ENCODE measurements around the gene ELOVL6. TPM values are rescaled to one million over a fixed set of nuclear protein-coding genes. Genes with fewer than 3 reads are reported as not detected.
"Not testable (repeated sequence)": the region's sequence is repeated elsewhere in the genome, so short reads cannot be mapped to it uniquely, and the experiment has no call there.

Gene ELOVL6
- total RNA-seq, 2 donors from 2014 or later = 6.1 to 6.5 TPM

- Mint-ChIP-seq H3K27ac (peak overlapping the region; percentile 30), H3K4me1 (peaks cover 20% of the 10 kb centered on the region), H3K4me3 (no peak overlapping the region), H3K27me3 (no peaks in the 10 kb centered on the region), H3K9me3 (no peaks in the 10 kb centered on the region), H3K36me3 (ENCODE audit: low read depth) (no peaks in the 10 kb centered on the region)
- ATAC-seq (replicated peaks) = no peak
Measured at GRCh38 chr4:110163327-110164069, 34.9 kb downstream of the ELOVL6 start.

GRCh38 chr4:110160618-110161017 is 37.8 kb downstream of the ELOVL6 start:
- H3K36me3 Mint-ChIP-seq (ENCODE audit: low read depth) = no peaks in the 10 kb centered on the region
- H3K9me3 Mint-ChIP-seq = no peaks in the 10 kb centered on the region
- peaks cover 16% of the 10 kb centered on the region for H3K4me1 Mint-ChIP-seq
- H3K27ac Mint-ChIP-seq = no peak overlapping the region
- H3K4me3 Mint-ChIP-seq = no peak overlapping the region
- H3K27me3 Mint-ChIP-seq = no peaks in the 10 kb centered on the region
- no peak for ATAC-seq (replicated peaks)

GRCh38 chr4:110159541-110159940 is 38.9 kb downstream of the ELOVL6 start:
- H3K27me3 Mint-ChIP-seq = no peaks in the 10 kb centered on the region
- H3K27ac Mint-ChIP-seq = no peak overlapping the region
- H3K4me1 Mint-ChIP-seq = peaks cover 9% of the 10 kb centered on the region
- H3K4me3 Mint-ChIP-seq = no peak overlapping the region
- ATAC-seq (replicated peaks) = no peak
- H3K36me3 Mint-ChIP-seq (ENCODE audit: low read depth) = no peaks in the 10 kb centered on the region
- H3K9me3 Mint-ChIP-seq = no peaks in the 10 kb centered on the region

- no peaks in the 10 kb centered on the region for H3K27me3 Mint-ChIP-seq
- no peaks in the 10 kb centered on the region for H3K4me1 Mint-ChIP-seq
- H3K9me3 Mint-ChIP-seq = no peaks in the 10 kb centered on the region
- ATAC-seq (replicated peaks) = no peak
- no peak overlapping the region for H3K27ac Mint-ChIP-seq
- no peaks in the 10 kb centered on the region for H3K36me3 Mint-ChIP-seq (ENCODE audit: low read depth)
- no peak overlapping the region for H3K4me3 Mint-ChIP-seq
Measured at GRCh38 chr4:110157580-110157979, 40.8 kb downstream of the ELOVL6 start.

- not testable (repeated sequence) for H3K4me1 Mint-ChIP-seq; H3K27me3 Mint-ChIP-seq; H3K27ac Mint-ChIP-seq; H3K4me3 Mint-ChIP-seq; H3K9me3 Mint-ChIP-seq; H3K36me3 Mint-ChIP-seq (ENCODE audit: low read depth); ATAC-seq (replicated peaks)
Measured at GRCh38 chr4:110157166-110157565, 41.2 kb downstream of the ELOVL6 start.

- Mint-ChIP-seq H3K36me3 (ENCODE audit: low read depth) (no peaks in the 10 kb centered on the region), H3K4me1 (no peaks in the 10 kb centered on the region), H3K9me3 (no peaks in the 10 kb centered on the region), H3K4me3 (no peak overlapping the region), H3K27ac (no peak overlapping the region), H3K27me3 (no peaks in the 10 kb centered on the region)
- ATAC-seq (replicated peaks) = no peak
Measured at GRCh38 chr4:110156442-110156841, 42.0 kb downstream of the ELOVL6 start.

- H3K9me3 Mint-ChIP-seq = no peaks in the 10 kb centered on the region
- no peaks in the 10 kb centered on the region for H3K36me3 Mint-ChIP-seq (ENCODE audit: low read depth)
Measured at GRCh38 chr4:110155654-110156053, 42.8 kb downstream of the ELOVL6 start.

GRCh38 chr4:110154582-110154981 is 43.8 kb downstream of the ELOVL6 start:
- ATAC-seq (replicated peaks) = no peak
- Mint-ChIP-seq H3K27me3 (no peaks in the 10 kb centered on the region), H3K9me3 (no peaks in the 10 kb centered on the region), H3K4me3 (no peak overlapping the region), H3K4me1 (no peaks in the 10 kb centered on the region), H3K36me3 (ENCODE audit: low read depth) (no peaks in the 10 kb centered on the region), H3K27ac (no peak overlapping the region)

More at GRCh38 chr4:110155654-110156053, 42.8 kb downstream of the ELOVL6 start:
- Mint-ChIP-seq H3K27ac (no peak overlapping the region), H3K4me3 (no peak overlapping the region), H3K27me3 (no peaks in the 10 kb centered on the region), H3K4me1 (no peaks in the 10 kb centered on the region)
- no peak for ATAC-seq (replicated peaks)

- Mint-ChIP-seq H3K27me3 (no peaks in the 10 kb centered on the region), H3K9me3 (no peaks in the 10 kb centered on the region), H3K4me1 (no peaks in the 10 kb centered on the region), H3K27ac (no peak overlapping the region), H3K36me3 (ENCODE audit: low read depth) (no peaks in the 10 kb centered on the region), H3K4me3 (no peak overlapping the region)
- no peak for ATAC-seq (replicated peaks)
Measured at GRCh38 chr4:110152386-110152785, 46.0 kb downstream of the ELOVL6 start.

- ATAC-seq (replicated peaks) = no peak
- Mint-ChIP-seq H3K4me3 (no peak overlapping the region), H3K27me3 (no peaks in the 10 kb centered on the region), H3K9me3 (no peaks in the 10 kb centered on the region), H3K36me3 (ENCODE audit: low read depth) (no peaks in the 10 kb centered on the region), H3K4me1 (no peaks in the 10 kb centered on the region), H3K27ac (no peak overlapping the region)
Measured at GRCh38 chr4:110149089-110149488, 49.3 kb downstream of the ELOVL6 start.

- Mint-ChIP-seq H3K36me3 (ENCODE audit: low read depth) (no peaks in the 10 kb centered on the region), H3K9me3 (no peaks in the 10 kb centered on the region), H3K27ac (no peak overlapping the region), H3K4me3 (no peak overlapping the region), H3K4me1 (no peaks in the 10 kb centered on the region), H3K27me3 (no peaks in the 10 kb centered on the region)
- no peak for ATAC-seq (replicated peaks)
Measured at GRCh38 chr4:110142461-110142860, 56.0 kb downstream of the ELOVL6 start.

GRCh38 chr4:110139815-110140214 is 58.6 kb downstream of the ELOVL6 start:
- H3K4me3 Mint-ChIP-seq = no peak overlapping the region
- no peaks in the 10 kb centered on the region for H3K27me3 Mint-ChIP-seq
- no peaks in the 10 kb centered on the region for H3K9me3 Mint-ChIP-seq
- H3K36me3 Mint-ChIP-seq (ENCODE audit: low read depth) = no peaks in the 10 kb centered on the region
- no peak for ATAC-seq (replicated peaks)
- no peak overlapping the region for H3K27ac Mint-ChIP-seq
- H3K4me1 Mint-ChIP-seq = no peaks in the 10 kb centered on the region

- ATAC-seq (replicated peaks) = no peak
- H3K4me3 Mint-ChIP-seq = no peak overlapping the region
- no peaks in the 10 kb centered on the region for H3K36me3 Mint-ChIP-seq (ENCODE audit: low read depth)
- H3K27ac Mint-ChIP-seq = no peak overlapping the region
- H3K9me3 Mint-ChIP-seq = no peaks in the 10 kb centered on the region
- H3K27me3 Mint-ChIP-seq = no peaks in the 10 kb centered on the region
- H3K4me1 Mint-ChIP-seq = no peaks in the 10 kb centered on the region
Measured at GRCh38 chr4:110139111-110139510, 59.3 kb downstream of the ELOVL6 start.

- no peak for ATAC-seq (replicated peaks)
- no peaks in the 10 kb centered on the region for H3K27me3 Mint-ChIP-seq
Measured at GRCh38 chr4:110138551-110138950, 59.9 kb downstream of the ELOVL6 start.

GRCh38 chr4:110137829-110138228 is 60.6 kb downstream of the ELOVL6 start:
- Mint-ChIP-seq H3K36me3 (ENCODE audit: low read depth) (no peaks in the 10 kb centered on the region), H3K4me3 (no peak overlapping the region), H3K27me3 (no peaks in the 10 kb centered on the region), H3K27ac (no peak overlapping the region), H3K4me1 (no peaks in the 10 kb centered on the region), H3K9me3 (no peaks in the 10 kb centered on the region)
- ATAC-seq (replicated peaks) = no peak

More at GRCh38 chr4:110138551-110138950, 59.9 kb downstream of the ELOVL6 start:
- Mint-ChIP-seq H3K9me3 (no peaks in the 10 kb centered on the region), H3K27ac (no peak overlapping the region), H3K36me3 (ENCODE audit: low read depth) (no peaks in the 10 kb centered on the region), H3K4me1 (no peaks in the 10 kb centered on the region), H3K4me3 (no peak overlapping the region)

- H3K4me3 Mint-ChIP-seq = no peak overlapping the region
- no peak for ATAC-seq (replicated peaks)
- no peaks in the 10 kb centered on the region for H3K36me3 Mint-ChIP-seq (ENCODE audit: low read depth)
- H3K27me3 Mint-ChIP-seq = no peaks in the 10 kb centered on the region
- H3K27ac Mint-ChIP-seq = no peak overlapping the region
- H3K9me3 Mint-ChIP-seq = no peaks in the 10 kb centered on the region
- no peaks in the 10 kb centered on the region for H3K4me1 Mint-ChIP-seq
Measured at GRCh38 chr4:110135523-110135922, 62.9 kb downstream of the ELOVL6 start.
